Activated CD8-positive, alpha-beta memory T cell treated with anti-CD3 and anti-CD28 coated beads, Interleukin-2, amount 50 U/mL, for 1 hour (primary cell): Measurements from ENCODE around the gene KCNJ1.
A peak's percentile ranks its signal among the peaks of the same experiment; 100 is the strongest.

ENCODE experiments used
- DNase-seq: peaks from one replicate; pipeline ENCODE4 v3.0.0-alpha.2; 2020; ENCODE audit errors: extremely low read depth

The KCNJ1 gene

GRCh38 chr11:128882451-128882850, 15.4 kb upstream of the KCNJ1 start:
- no peak for DNase-seq

- no peak for DNase-seq
Observed at GRCh38 chr11:128881221-128881620, 14.1 kb upstream of the KCNJ1 start.

GRCh38 chr11:128879817-128880216, 12.7 kb upstream of the KCNJ1 start:
- no peak for DNase-seq

- DNase-seq: no peak
Observed at GRCh38 chr11:128878455-128878854, 11.4 kb upstream of the KCNJ1 start.

- DNase-seq: no peak
Observed at GRCh38 chr11:128877726-128878125, 10.6 kb upstream of the KCNJ1 start.

- no peak for DNase-seq
Observed at GRCh38 chr11:128876133-128876650, 9.1 kb upstream of the KCNJ1 start.

- no peak for DNase-seq
Observed at GRCh38 chr11:128874427-128874826, 7.3 kb upstream of the KCNJ1 start.

- no peak for DNase-seq
Observed at GRCh38 chr11:128872594-128872993, 5.5 kb upstream of the KCNJ1 start.

GRCh38 chr11:128872094-128872493, 5.0 kb upstream of the KCNJ1 start:
- DNase-seq: no peak

- no peak for DNase-seq
Observed at GRCh38 chr11:128871168-128871610, 4.1 kb upstream of the KCNJ1 start.

- no peak for DNase-seq
Observed at GRCh38 chr11:128868841-128869671, 2.0 kb upstream of the KCNJ1 start.

GRCh38 chr11:128865490-128865889, 1.6 kb downstream of the KCNJ1 start:
- no peak for DNase-seq

GRCh38 chr11:128862908-128863660, 4.0 kb downstream of the KCNJ1 start:
- DNase-seq: no peak

GRCh38 chr11:128862406-128862805, 4.7 kb downstream of the KCNJ1 start:
- DNase-seq: no peak

GRCh38 chr11:128860571-128861361, 6.3 kb downstream of the KCNJ1 start:
- DNase-seq: no peak

- peak; percentile 21 for DNase-seq
Observed at GRCh38 chr11:128859563-128860441, 7.3 kb downstream of the KCNJ1 start.

GRCh38 chr11:128857341-128857740, 9.8 kb downstream of the KCNJ1 start:
- DNase-seq: no peak

GRCh38 chr11:128856241-128856640, 10.9 kb downstream of the KCNJ1 start:
- no peak for DNase-seq

- no peak for DNase-seq
Observed at GRCh38 chr11:128854841-128855240, 12.3 kb downstream of the KCNJ1 start.

- no peak for DNase-seq
Observed at GRCh38 chr11:128853559-128853958, 13.5 kb downstream of the KCNJ1 start.
